A673 (cell line): ENCODE measurements around the gene PHKB. TPM values are rescaled to one million over a fixed set of nuclear protein-coding genes. Genes with fewer than 3 reads are reported as not detected.

Source experiments
- BruUV-seq: library from RNA; stranded (reverse); fragments of 400-500 nt; replicated peaks from 2 replicates; lab custom pipeline; 2021; lab: Mats Ljungman, UMichigan
- CTCF ChIA-PET: fragments of 300-600 bp; sonication (Branson Sonifier 250); formaldehyde crosslinking; loops from one replicate; lab custom pipeline; 2022; ENCODE audit warnings: antibody characterized with exemption; lab: Charles Lee
- POLR2A ChIA-PET: fragments of 300-600 bp; sonication (Branson Sonifier 250); formaldehyde crosslinking; loops from one replicate; lab custom pipeline; 2022; ENCODE audit warnings: antibody characterized with exemption; ENCODE audit not compliant: low non-redundant PET; lab: Charles Lee
- DNase-seq: peaks from one replicate; pipeline ENCODE4 v3.0.0-alpha.2; 2015; ENCODE audit warnings: low spot score
- H3K27ac ChIP-seq: fragments of 200-600 bp; sonication (generic); 2 replicates; pipeline ENCODE4 v1.5.1; 2016; ENCODE audit warnings: mixed run types, low read depth, mild to moderate bottlenecking, mixed read lengths, antibody characterized with exemption, low read length; ENCODE audit not compliant: poor library complexity, severe bottlenecking
- H3K27me3 ChIP-seq: fragments of 200-600 bp; sonication (generic); replicated peaks from 2 replicates; pipeline ENCODE4 v1.6.1; 2017; ENCODE audit warnings: mixed run types, low read depth, mild to moderate bottlenecking, mixed read lengths, antibody characterized with exemption, low read length; ENCODE audit not compliant: insufficient read depth, poor library complexity
- H3K36me3 ChIP-seq: fragments of 200-600 bp; sonication (generic); 2 replicates; pipeline ENCODE4 v1.6.1; 2016; ENCODE audit warnings: mixed run types, mild to moderate bottlenecking, mixed read lengths, antibody characterized with exemption, low read length; ENCODE audit not compliant: insufficient read depth, poor library complexity, severe bottlenecking
- H3K4me1 ChIP-seq: fragments of 200-600 bp; sonication (generic); 2 replicates; pipeline ENCODE4 v1.6.1; 2017; ENCODE audit warnings: mixed run types, mild to moderate bottlenecking, mixed read lengths, antibody characterized with exemption, low read length; ENCODE audit not compliant: insufficient read depth, poor library complexity, severe bottlenecking
- H3K4me3 ChIP-seq: fragments of 200-600 bp; sonication (generic); 2 replicates; pipeline ENCODE4 v1.5.1; 2016; ENCODE audit warnings: low read depth, mixed run types, mild to moderate bottlenecking, mixed read lengths, low read length; ENCODE audit not compliant: poor library complexity, severe bottlenecking
- H3K9me3 ChIP-seq: fragments of 200-600 bp; sonication (generic); 2 replicates; pipeline ENCODE4 v1.6.1; 2016; ENCODE audit warnings: mixed run types, low read depth, mild to moderate bottlenecking, mixed read lengths, antibody characterized with exemption, low read length; ENCODE audit not compliant: poor library complexity, severe bottlenecking
- EZH2 ChIP-seq: fragments of 200-600 bp; sonication (generic); IDR thresholded peaks from 2 replicates; pipeline ENCODE4 v1.6.1; 2017; ENCODE audit warnings: borderline replicate concordance, low read depth, mild to moderate bottlenecking, mixed read lengths, antibody characterized with exemption, low read length; ENCODE audit not compliant: poor library complexity, severe bottlenecking
- intact Hi-C: fragments of 100-400 bp; cut with micrococcal nuclease; formaldehyde crosslinking; loops from one replicate; pipeline ENCODE4 v1.10.0; 2022; ENCODE audit not compliant: unreplicated experiment
- total RNA-seq: library from RNA; stranded (reverse); gene quantifications from 2 replicates; pipeline ENCODE4 v1.2.3, GENCODE V29; 2021
- TF ChIP-seq, protein P1 (sequence below): fragments of 300-800, 200-600 bp; sonication (generic); conservative IDR thresholded peaks from 2 replicates; pipeline ENCODE4 v1.5.1; 2017; ENCODE audit warnings: low read depth, mild to moderate bottlenecking, antibody characterized with exemption, low read length, moderate library complexity, mixed read lengths

Gene PHKB
- total RNA-seq, 1 experiment from 2014 or later, result 50.6 TPM

DNA sequence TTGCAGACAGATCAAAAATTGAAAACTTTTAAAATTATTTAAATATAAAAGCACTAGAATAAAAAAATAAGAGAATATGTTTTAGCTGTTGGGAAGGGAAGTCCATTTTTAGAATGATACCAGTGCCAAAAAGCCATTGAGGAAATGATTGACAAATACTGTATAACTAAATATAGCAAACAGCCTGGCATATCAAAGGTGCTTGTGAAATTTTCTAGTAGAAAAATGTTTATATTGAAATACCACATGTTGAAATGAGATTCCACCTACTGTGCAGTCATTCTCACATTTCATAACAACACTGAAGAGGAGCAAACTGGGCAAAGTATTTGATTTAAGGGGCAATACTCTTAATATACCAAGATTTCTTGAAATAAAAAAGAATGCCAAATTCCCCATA lies 183.5 kb downstream of the PHKB start:
- TF ChIP-seq, protein P1, sequence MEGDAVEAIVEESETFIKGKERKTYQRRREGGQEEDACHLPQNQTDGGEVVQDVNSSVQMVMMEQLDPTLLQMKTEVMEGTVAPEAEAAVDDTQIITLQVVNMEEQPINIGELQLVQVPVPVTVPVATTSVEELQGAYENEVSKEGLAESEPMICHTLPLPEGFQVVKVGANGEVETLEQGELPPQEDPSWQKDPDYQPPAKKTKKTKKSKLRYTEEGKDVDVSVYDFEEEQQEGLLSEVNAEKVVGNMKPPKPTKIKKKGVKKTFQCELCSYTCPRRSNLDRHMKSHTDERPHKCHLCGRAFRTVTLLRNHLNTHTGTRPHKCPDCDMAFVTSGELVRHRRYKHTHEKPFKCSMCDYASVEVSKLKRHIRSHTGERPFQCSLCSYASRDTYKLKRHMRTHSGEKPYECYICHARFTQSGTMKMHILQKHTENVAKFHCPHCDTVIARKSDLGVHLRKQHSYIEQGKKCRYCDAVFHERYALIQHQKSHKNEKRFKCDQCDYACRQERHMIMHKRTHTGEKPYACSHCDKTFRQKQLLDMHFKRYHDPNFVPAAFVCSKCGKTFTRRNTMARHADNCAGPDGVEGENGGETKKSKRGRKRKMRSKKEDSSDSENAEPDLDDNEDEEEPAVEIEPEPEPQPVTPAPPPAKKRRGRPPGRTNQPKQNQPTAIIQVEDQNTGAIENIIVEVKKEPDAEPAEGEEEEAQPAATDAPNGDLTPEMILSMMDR, result no peak
- TF ChIP-seq EZH2, result no peak
- Histone ChIP-seq H3K9me3 (no peaks in the 10 kb centered on the region), H3K36me3 (no peaks in the 10 kb centered on the region), H3K27me3 (no peaks in the 10 kb centered on the region), H3K4me1 (peaks cover 4% of the 10 kb centered on the region), H3K4me3 (no peak overlapping the region), H3K27ac (no peak overlapping the region)
- no peak for DNase-seq
- ChIA-PET CTCF (no interaction called here), POLR2A (no interaction called here)
- no TSS peak for BruUV-seq
- intact Hi-C loops, result no loop called here

DNA sequence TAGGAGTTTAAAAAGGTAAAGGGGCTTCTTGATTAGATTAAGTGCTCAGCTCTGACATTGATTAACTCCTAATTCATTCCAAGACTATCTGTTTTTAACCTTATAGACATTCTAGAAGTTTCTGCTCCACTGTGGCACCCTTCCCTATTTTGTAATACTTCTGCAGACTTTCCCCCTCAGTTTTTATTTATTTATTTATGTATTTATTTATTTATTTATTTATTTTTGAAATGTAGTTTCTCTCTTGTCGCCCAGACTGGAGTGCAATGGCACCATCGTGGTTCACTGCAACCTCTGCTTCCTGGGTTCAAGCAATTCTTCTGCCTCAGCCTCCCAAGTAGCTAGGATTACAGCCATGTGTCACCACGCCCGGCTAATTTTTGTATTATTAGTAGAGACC lies 185.8 kb downstream of the PHKB start:
- Histone ChIP-seq H3K4me1 (peaks cover 4% of the 10 kb centered on the region), H3K27ac (no peak overlapping the region), H3K9me3 (no peaks in the 10 kb centered on the region), H3K4me3 (no peak overlapping the region), H3K36me3 (no peaks in the 10 kb centered on the region), H3K27me3 (no peaks in the 10 kb centered on the region)
- POLR2A ChIA-PET, result no interaction called here
- no TSS peak for BruUV-seq
- TF ChIP-seq, protein P1, result no peak
- TF ChIP-seq EZH2, result no peak
- CTCF ChIA-PET, result no interaction called here
- no peak for DNase-seq
- intact Hi-C loops, result no loop called here

DNA sequence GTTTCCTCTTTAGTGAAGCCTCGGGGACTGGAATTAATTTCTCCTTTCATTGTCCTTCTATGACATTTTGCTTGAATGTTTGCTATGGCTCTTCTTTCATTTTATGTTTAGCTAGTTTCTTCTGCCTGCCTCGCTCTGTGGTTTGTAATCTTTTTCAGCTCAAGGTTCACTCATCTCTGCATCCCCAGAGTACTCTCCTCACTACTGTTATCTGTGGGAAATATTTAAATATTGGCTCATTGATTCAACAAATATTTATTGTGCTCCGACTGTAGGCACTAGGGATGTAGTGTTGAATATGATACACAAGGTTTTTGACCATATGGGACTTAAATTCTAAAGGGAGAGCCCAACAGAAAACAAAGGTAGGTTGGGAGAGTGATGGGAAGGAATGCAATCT lies 195.9 kb downstream of the PHKB start:
- Histone ChIP-seq H3K9me3 (no peaks in the 10 kb centered on the region), H3K27ac (no peak overlapping the region), H3K4me1 (no peaks in the 10 kb centered on the region), H3K4me3 (no peak overlapping the region), H3K36me3 (no peaks in the 10 kb centered on the region), H3K27me3 (no peaks in the 10 kb centered on the region)
- BruUV-seq, result no TSS peak
- intact Hi-C loops, result no loop called here
- TF ChIP-seq EZH2, result no peak
- TF ChIP-seq, protein P1, result no peak
- POLR2A ChIA-PET, result no interaction called here
- no peak for DNase-seq
- CTCF ChIA-PET, result no interaction called here
